Activated CD4-positive, alpha-beta T cell treated with anti-CD3 and anti-CD28 coated beads, Interleukin-2, Interleukin-4, amounts not matched to agents 100 ng/mL and 50 ng/mL, durations not matched to agents 16 hours and 8 hours (primary cell): ENCODE data around the gene TTC32.
"Not testable (repeated sequence)": the region's sequence is repeated elsewhere in the genome, so short reads cannot be mapped to it uniquely, and the experiment has no call there.

Experiments used
- DNase-seq: peaks from one replicate; pipeline ENCODE4 v3.0.0-alpha.2; 2020; ENCODE audit warnings: low spot score

TTC32 gene

DNA sequence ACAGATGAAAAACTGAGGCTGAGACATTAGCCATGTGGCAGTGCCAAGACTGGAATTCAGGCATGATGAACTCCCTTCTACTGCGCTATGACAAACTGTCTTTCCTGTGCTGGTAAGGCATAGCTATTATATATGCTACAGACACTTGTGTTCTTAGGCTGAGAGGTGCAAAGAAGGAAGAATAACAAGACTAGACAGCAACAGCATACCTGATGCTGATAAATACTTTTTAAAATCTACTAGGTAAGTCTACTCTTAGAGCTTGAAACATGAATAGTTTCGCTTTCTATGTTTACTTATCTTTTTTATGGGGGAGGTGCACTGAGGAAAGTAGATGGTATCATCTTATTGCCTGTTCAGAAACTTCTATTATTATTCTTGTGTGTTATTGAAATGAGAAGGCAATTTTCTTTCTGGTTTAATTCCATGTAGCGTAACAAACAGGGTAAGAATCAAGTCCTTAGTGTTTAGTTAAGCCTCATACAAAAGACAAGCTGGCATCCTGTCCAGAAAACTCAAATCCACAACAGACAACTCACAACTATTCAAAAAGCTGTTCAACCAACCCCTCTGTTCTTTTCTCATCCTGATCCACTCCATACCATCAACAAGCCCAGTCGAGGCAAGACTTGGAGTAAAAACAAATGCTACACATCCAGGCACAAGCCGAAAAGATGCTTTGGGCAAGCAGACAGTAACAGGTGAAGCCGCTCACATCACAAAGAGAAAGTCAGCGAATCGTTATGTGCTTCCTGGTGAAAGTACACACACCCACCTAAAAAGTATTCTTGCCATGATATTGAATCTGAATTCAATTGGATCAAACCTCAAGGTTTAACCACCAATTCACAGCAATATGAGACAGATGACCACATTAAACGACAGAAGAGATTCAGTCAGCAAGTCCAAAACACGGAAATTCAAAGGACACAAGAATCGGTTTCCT, 1.5 kb downstream of the TTC32 start:
- peak; percentile 53 for DNase-seq

DNA sequence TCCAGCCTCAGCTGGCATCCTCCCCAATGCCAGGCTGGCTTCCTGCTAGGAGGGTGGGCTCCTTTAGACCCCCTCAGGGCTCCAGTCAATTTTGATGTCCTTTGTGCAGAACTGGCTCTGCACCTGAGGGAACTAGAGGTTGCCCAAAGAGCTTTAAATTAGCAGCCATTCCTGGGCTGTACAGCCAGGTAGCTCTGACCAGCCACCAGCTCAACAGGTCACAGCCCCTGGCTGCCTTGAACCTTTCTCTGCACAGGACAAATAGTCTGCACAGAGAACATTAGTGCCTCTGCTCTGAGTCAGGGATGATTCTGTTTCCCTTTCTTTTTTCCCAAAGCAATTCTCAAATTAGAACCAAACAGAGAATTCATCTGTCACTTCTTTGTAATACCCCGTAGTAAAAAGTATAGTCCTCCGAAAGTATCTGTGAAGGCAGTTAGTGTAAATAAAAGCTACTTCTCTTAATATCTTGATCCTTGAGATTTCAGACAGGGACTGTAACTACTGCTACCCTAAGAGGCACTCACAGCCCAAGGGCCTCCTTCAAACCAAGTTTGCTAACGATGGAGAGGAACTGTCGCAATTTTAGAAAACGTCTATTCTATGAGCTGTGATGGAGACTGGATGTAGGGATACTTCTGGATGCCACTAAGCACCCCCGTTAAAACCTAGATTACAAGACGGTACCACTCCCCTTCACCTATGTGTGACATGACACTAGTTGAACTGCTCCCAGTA, 3.0 kb downstream of the TTC32 start:
- DNase-seq, result no peak

DNA sequence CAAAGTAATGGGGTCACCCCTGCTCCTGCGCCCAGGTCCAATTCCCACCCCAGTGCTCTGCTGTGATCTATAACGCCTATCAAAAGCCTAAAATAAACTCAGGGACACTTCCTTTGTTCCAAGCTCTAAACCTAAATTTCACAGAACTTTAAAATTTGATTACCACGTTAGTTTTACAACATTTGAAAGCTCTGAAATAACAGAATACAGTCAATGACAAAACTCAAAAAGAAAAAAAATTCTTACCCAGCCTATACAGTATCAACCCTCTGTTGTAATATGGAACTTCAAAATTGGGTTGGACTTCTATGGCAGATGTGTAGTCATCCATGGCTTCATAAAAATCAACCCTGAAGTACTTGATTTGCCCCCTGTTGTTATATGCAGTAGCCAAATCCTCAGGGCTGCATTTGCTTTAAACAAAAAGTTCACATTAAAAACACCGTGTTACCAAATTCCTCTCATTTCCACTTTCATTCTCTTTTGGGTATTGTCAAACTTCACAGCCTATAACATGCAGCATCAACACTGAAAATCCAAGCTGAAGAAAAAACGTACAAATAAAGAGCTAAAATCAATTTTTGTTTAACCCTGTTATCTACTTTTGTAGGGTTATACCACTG, 4.0 kb downstream of the TTC32 start:
- no peak for DNase-seq

DNA sequence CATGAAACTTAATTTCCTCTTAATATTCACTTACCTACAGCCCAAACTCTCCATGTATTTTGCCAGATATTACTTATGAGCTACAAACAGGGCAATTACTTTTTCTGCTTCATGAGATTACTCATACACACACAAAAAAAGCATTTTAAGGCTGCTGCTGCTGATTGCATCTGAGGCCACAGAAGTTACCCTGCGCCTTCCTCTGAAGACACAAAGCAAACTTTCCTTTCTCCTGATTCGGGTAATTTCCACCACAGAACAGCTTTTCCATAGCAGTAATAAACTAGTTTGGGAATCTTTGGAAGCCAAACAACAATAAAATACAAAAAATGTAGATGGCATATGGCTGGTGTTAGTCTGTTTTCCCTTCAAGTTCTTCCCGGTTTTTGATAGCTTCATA, 6.2 kb downstream of the TTC32 start:
- DNase-seq, result peak; percentile 55

DNA sequence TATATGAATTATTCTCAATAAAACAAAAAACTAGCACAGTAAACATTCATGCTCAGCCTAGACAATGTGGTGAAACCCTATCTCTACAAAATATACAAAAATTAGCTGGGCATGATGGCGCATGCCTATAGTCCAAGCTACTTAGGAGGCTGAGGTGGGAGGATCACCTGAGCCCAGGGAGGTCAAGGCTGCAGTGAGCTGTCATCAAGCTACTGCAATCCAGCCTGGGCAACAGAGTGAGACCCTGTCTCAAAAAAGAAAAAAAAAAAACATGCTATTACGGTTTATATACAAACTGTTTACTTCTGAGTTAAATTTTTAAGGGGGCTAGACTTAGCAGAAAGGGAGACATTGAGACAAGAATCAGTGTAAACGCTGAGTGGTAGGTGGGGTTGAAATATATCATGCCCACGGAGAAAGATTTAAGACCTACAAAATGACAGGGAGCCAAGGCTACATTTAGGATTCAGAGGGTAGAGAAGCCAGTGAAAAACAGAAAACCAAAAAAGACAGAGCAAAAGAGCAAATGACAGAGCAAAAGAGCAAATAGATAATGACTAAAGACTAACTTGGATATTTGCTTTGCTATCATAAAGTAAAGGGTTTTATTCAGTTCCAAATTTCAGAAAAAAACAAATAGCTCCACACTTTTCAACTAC, 7.5 kb downstream of the TTC32 start:
- DNase-seq, result no peak

DNA sequence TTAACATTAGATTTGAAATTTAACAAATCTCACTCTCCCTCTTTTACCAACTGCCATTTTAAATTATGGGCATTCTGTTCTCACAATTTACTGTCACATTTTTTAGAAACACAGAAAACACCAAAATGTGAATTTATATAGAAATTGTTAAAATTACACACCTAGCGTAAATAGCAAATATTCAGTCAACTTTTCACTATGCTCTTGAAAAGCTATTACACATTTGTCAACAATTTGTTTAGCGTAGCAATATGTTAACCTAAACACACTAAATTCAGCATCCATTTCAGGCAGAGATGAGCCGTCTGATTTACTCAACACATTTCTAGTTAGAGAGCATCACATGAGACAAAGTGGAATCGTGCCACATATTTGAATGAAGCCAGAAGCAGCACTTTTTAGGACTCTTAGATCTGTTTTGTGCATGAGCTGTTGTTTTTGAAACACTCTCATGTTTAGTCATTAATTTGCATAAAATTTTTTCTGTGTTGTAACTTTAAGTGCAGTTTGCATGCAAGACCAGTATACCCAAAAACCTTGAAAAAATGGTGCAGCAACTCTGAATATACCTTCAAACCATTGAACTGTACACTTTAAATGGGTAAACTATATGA, 8.2 kb downstream of the TTC32 start:
- peak; percentile 53 for DNase-seq

DNA sequence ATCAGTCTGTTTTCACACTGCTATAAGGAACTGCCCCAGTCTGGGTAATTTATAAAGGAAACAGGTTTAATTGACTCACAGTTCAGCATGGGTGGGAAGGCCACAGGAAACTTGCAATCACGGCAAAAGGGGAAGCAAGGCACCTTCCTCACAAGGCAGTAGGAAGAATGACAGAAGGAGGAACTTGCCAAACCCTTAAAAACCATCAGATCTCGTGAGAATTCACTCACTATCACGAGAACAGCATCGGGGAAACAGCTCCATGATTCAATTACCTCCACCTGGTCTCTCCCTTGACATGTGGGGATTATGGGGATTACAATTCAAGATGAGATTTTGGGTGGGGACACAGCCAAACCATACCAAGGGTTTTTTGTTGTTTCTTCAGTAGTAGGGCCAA, 9.8 kb downstream of the TTC32 start:
- not testable (repeated sequence) for DNase-seq

DNA sequence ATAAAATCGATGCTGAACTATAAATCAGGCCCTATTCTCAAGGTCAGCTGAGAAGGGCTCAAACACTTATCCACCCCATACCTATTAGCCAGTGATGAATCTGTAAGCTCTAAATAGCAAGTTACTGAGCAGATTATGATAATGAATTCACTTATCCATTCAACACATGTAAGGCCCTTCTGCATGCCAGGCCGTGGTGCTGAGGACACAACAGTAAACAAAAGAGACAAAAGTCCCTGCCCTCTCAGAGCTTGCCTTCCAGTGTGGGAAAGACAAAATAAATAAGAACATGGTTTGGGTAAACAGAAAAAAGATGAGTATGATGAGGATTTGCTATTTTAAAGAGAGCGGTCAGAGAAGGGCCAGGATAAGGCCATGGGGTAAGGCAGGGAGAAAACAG, 11.7 kb downstream of the TTC32 start:
- no peak for DNase-seq

DNA sequence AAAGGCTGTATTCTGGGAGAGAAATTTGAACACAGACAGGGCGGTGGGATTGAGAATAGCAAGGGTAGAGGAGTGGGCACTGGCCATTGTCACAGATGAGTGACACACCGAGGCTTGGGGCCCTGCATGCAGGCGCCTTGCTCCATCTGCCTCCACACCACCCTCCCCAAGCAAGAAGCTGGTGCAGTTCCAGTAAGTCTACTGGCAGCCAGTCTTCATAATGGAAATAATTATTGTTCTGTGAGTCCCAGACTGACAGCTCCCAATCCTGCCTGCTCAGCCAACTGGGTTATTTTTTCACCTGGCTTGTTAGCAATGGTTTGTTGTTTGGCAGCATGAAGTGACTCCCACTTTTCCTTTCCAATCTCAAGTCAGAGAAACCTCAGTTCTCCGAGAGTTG, 13.0 kb downstream of the TTC32 start:
- no peak for DNase-seq

DNA sequence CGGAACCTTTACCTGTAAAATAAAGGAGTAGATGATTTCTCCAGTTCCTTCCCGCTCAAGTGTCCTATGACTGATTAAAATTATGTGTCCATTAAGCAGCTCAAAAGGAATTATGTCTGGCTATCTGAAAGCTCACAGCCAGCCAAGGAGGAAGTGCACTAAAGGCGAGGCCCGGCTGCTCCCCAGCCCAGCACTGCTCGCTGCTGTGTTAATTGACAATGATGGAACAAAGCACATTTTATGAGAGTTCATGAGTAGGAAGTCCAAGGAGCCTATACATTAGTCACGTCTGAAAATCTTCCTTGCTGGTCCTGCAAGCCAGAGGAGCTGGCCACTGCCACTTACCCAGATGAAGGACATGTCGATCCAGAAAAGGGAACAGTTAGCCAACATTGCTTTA, 14.3 kb downstream of the TTC32 start:
- DNase-seq, result no peak

DNA sequence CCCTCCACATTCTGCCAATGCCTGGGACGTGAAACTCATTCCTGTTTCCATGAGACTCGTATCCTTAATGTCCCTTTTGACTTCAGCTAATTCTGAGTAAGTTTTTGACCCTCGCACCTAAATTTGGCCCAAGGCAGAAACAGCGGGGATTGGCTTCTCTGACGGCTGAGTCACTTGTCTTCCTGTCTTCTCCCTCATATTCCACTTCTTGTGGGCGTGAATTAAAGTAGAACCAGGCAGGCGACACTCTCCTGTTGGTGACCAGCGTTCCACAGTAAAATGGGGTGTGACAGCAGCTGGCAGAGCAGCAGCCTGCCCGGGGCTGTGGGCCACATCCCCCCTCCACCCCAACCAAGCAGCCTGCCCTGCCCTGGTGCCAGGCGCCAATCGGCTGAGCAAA, 15.5 kb downstream of the TTC32 start:
- no peak for DNase-seq

DNA sequence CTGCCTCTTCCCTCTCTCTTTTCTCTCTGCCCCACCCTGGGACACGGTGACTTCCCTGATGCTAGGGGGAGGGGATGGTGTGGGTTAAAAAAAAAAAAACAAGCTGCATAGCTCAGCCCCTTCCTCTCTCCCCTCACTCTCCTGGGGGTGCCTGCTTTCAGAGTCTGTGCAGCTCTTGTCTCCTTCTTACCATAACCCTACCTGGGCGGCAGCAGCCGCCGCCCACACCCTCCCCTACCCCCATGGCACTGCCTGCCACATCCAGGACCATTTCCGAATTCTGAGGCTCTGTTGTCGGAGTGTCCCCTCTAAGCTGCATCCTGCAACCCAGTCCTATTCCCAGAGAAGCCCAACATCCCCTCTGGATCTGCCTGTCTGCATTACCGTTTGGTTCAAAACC, 16.0 kb downstream of the TTC32 start:
- no peak for DNase-seq

DNA sequence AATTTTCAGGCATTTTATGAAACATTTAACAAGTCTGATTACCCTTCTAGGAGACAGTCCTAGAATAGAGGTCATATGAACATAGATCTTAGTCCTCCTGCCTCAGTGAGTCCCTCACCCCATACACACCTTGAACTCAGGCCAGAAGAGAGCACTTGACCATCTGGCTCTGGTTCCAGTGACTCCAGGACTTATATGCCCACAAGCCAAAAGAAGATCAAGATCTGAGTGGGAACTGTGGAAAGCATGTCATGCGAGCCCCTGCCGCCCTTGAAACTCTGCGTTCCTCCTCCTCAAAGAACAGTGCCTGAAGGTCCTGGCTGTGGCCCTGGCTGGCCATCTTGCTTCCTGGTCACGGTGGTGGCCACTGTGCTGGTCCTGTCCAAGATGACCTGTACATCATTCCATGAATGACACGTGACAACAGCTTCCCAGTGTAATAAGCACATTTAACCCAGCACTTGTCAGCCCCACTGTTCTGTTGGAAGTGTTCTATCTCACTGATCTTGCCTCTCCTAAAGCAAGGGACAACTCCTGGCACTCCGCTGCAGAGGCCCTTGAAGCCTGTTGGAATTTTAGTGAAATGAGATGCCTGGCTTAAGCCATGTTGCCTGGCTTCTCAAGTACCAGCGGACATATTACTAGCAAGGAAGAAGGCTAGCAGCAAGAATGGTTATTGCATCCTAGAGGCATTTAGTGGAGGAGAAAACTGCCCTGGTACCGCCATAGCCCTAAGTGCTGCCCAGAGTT, 17.6 kb downstream of the TTC32 start:
- no peak for DNase-seq

DNA sequence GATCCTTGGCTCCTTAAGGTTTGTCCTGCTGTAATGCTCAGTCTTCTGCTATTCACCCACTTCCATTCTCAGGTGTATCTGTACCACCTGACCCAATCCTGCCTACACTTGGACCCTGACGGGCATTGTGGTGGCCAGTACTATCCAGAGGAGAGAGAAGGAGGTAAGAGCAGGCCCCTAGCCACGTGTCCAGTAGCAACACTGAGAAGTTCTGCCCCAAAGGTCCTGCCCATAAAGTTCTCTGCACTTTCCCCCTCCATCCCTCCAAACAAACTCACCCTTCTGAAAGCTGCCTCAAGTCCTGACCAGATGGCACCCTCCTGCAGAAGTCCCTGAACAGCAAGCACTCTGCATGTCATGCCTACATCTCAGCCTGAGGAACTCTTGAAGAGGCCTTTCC, 18.3 kb downstream of the TTC32 start:
- no peak for DNase-seq

DNA sequence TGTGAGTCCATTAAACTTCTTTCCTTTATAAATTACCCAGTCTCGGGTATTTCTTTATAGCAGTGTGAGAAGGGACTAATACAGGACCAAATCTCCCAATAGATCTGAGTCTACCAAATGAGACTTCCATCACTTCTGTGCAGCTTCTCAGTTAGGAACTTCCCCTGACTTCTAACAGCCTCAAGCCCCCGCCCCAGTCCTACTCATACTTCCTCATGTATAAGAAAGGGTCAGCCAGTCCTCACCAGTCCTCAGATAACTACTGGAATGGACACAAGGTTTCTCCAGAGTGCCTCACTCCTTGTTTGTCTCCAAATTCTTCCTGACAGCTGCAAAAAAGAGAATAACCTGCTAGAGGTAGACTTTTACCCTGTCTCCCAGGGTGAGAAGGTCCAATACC, 19.5 kb downstream of the TTC32 start:
- no peak for DNase-seq

DNA sequence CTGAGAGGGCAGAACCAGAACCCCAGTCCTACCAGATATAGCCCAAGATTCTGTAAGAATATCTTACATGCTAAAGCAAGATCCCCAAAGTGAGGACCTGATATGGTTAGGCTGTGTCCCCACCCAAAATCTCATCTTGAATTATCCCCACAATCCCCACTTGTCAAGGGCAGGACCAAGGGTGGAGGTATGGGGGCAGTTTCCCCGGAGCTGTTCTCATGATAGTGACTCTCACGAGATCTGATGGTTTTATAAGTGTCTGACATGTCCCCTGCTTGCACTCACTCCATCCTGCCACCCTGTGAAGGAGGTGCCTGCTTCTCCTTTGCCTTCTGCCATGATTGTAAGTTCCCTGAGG, 19.9 kb downstream of the TTC32 start:
- no peak for DNase-seq

DNA sequence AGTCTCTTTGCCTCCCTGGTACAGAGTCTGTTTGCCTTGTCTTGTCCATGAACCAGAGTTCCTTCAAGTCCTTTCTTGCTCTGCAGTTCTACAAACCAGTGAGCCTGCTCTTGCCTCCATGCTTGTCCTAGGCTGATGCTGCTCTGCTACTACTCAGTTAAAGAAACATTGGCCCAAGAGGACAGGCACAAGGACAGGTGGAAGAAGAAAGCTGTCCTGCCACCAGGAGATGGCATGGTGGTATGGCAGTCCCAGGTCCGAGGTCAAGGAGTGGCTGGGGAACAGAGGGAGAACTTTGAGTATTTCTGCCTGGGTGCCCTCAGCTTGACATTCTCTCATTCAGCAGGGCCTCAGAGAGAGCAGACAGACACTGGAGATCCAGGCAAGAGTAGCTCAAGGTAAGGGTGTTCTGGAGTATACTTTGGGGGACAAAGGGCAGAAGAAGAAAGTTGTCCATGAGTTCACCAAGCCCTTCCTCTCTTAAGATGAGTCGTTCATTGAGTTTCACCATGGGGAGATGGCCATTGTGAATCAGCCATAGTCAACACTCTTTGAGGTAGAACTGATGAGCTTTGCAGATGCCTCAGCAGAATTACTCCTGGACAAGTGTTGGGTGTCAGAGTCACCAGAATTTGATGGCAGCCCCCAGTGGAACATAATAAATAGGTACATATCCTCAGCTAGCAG, 20.4 kb downstream of the TTC32 start:
- no peak for DNase-seq

DNA sequence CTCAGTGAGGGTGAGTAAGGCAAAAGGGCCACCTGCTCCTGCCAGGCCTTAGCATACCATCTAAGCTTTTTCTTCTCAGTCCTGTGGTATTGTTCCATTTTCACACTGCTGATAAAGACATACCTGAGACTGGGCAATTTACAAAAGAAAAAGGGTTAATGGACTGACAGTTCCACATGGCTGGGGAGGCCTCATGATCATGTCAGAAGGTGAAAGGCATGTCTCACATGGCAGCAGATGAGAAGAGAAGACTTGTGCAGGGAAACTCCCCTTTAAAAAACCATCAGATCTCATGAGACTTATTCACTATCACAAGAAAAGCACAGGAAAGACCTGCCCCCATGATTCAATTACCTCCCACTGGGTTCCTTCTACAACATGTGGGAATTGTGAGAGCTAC, 21.6 kb downstream of the TTC32 start:
- not testable (repeated sequence) for DNase-seq

DNA sequence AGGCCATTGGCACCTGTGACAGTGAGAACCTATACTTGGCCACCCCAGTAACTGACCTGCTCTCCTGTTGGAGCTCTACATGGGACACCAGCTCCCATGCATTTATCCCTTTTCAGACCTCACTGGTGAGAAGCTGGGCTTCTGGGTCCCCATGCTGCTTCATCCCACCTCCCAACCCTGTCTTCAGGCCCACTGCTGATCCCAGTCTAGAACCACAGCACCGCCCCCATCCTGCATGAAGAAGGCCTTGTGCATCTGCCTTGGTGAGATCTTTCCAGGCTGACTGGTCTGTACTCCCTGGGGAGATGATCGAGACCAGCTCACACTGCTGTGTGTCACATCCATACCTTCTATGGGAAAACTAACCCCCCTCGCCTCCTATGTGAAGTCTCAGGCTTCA, 22.7 kb downstream of the TTC32 start:
- DNase-seq, result no peak

DNA sequence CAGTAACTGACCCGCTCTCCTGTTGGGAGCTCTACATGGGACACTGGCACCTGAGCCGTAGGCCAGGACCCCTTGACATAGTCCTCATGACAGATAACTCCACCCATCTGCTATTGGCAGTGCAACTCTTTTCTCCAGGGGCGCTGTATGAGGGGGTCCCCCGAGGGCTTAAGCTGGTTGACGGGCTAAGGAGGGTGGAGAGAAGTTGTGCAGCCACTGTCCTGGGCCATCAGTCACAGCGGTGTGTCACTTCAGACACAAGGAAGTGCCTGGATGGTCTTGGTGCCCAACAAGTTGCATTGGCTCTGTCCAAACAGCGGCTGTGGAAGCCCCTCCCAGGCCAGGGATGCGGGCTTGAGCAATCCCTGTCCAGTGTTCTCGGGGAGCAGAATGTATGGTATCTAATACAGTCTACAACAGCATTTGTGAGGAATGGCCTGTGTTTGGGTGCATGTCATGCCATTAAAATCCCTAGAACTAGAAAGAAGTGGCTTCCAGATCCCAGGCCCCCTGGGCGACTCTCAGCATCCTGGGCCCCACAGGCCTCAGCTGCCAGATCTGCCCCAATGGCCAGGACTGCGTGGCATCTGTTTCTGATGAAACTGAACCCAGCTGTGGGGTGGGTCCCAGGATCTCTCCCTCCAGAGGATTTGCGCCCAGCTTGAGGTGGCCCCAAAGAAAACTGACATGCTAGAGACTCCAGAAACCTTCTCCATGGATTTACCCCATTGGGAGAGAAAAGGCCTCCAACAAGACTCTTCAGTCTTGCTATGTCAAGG, 23.3 kb downstream of the TTC32 start:
- DNase-seq, result no peak
